Naive thymus-derived CD8-positive, alpha-beta T cell (primary cell): Measurements from ENCODE around the gene CSRP3. TPM values are rescaled to one million over a fixed set of nuclear protein-coding genes. Genes with fewer than 3 reads are reported as not detected.
"Not testable (repeated sequence)": the region's sequence is repeated elsewhere in the genome, so short reads cannot be mapped to it uniquely, and the experiment has no call there.

Experiments
- ATAC-seq, 2 donors: fragments of 150-1000 bp; cut with Tn5 transposase in 1 of 2; sonication (Bioruptor Pico), chemical (Tn5 transposase) in 1 of 2; 1 replicate in 1 of 2; 2 replicates in 1 of 2; pipeline ENCODE4 v1.10.0; 2021; ENCODE audit warnings: mild to moderate bottlenecking in 2 of 2, moderate library complexity in 2 of 2
- POLR2A ChIA-PET: fragments of 350-600 bp; sonication (Branson Sonifier 250); formaldehyde crosslinking; loops from one replicate; lab custom pipeline; 2021; ENCODE audit warnings: antibody characterized with exemption; lab: Charles Lee
- DNase-seq, 10 donors: peaks; one replicate each; pipeline versions ENCODE4 v3.0.0 to v3.0.0-alpha.2; 2020 to 2022
- H3K27ac Mint-ChIP-seq, 10 donors: one replicate each; pipeline ENCODE4 v1.8.0; 2020 to 2022; ENCODE audit warnings: mild to moderate bottlenecking in 10 of 10, mixed read lengths in 10 of 10, moderate library complexity in 4 of 10, inconsistent platforms in 1 of 10
- H3K27me3 Mint-ChIP-seq, 5 donors: one replicate each; pipeline ENCODE4 v1.8.0; 2021 to 2022; ENCODE audit warnings: mixed read lengths in 5 of 5
- H3K36me3 Mint-ChIP-seq, 3 donors: one replicate each; pipeline ENCODE4 v1.8.0; 2020 to 2022; ENCODE audit warnings: mixed read lengths in 3 of 3, mild to moderate bottlenecking in 2 of 3, inconsistent platforms in 1 of 3
- H3K4me1 Mint-ChIP-seq, 4 donors: one replicate each; pipeline ENCODE4 v1.8.0; 2021 to 2022; ENCODE audit warnings: mixed read lengths in 4 of 4
- H3K4me3 Mint-ChIP-seq, 10 donors: one replicate each; pipeline ENCODE4 v1.8.0; 2020 to 2022; ENCODE audit warnings: mild to moderate bottlenecking in 10 of 10, mixed read lengths in 10 of 10, moderate library complexity in 6 of 10, inconsistent platforms in 1 of 10
- H3K9me3 Mint-ChIP-seq, 9 donors: one replicate each; pipeline ENCODE4 v1.8.0; 2020 to 2022; ENCODE audit warnings: mixed read lengths in 9 of 9, mild to moderate bottlenecking in 3 of 9, inconsistent platforms in 1 of 9, moderate library complexity in 1 of 9
- polyA plus RNA-seq, 3 donors: library from polyadenylated mRNA; unstranded; fragments of 300-500 nt; fragmentation: Illumina TruSeq; gene quantifications; one replicate each; pipeline ENCODE4 v1.2.3, GENCODE V29; 2021
- total RNA-seq, 8 experiments: library from RNA in 2 of 8; stranded (reverse) in 2 of 8; gene quantifications; one replicate each; pipeline ENCODE4 v1.2.3 and lab custom pipeline; 2021 to 2026

CSRP3 gene
- total and polyA plus RNA-seq, 5 experiments from 2014 or later, result not detected

DNA sequence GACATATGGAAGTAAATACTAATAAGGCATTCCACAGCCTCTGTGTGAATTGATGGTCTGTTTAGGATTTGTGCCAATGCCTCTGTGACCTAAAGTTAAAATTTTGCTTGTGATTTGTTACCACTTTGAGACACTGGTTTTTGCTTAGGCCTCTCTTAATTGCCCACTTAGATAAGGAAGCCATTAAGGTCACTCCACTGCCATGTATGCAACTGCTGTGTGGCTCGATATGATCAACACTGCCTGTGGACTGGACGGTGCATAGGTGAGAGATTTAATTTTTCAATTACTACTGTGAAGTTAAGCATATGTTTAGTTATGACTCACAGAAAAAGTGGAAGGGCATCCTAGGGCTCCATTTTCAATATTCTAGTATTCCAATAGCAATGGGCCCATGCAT is 36.9 kb downstream of the CSRP3 start:
- Mint-ChIP-seq H3K27ac (no peak overlapping the region), H3K4me3 (no peak overlapping the region), H3K9me3 (no peaks in the 10 kb centered on the region), H3K27me3 (no peaks in the 10 kb centered on the region), H3K4me1 (peaks cover 0 to 5% (median 0%) of the 10 kb centered on the region in 4 donors), H3K36me3 (peaks cover 14 to 91% (median 39%) of the 10 kb centered on the region in 3 donors)
- POLR2A ChIA-PET, result no interaction called here
- ATAC-seq, result no peak
- no peak for DNase-seq

DNA sequence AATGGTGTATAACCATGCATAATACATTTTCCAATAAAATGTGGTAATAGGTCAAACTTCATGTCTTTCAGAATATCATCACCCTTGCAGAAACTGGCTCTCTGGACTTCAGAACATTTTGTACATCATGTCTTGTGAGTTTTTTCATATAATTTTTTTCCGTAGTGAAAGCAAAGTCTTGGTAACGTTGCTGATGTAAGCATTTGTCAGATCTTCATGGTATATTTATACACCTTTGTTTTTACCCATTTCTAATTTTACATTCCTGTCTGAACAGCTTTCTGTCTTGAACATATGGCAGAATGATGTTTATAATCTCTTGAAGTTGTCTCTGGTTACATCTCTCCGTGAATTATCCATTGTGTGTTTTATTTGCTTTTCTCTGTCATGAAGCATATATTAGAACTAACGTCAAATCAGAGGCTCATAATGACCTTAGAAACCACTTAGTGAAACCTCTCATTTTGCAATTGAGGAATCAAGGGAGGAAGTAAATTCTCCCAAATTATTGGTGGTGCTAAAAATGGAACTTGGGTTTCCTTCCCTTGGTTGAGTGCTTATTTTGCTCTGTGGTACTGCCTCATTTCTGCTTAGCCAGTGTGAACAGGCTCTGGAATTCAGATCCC is 37.4 kb downstream of the CSRP3 start:
- Mint-ChIP-seq H3K27me3 (no peaks in the 10 kb centered on the region), H3K4me1 (peaks cover 0 to 5% (median 0%) of the 10 kb centered on the region in 4 donors), H3K36me3 (peaks cover 14 to 92% (median 39%) of the 10 kb centered on the region in 3 donors), H3K9me3 (no peaks in the 10 kb centered on the region), H3K27ac (no peak overlapping the region), H3K4me3 (no peak overlapping the region)
- DNase-seq, result no peak
- ATAC-seq, result no peak
- POLR2A ChIA-PET, result no interaction called here

GRCh38 chr11:19163617-19164016 is 38.2 kb downstream of the CSRP3 start:
- Mint-ChIP-seq H3K4me1 (peaks cover 0 to 5% (median 0%) of the 10 kb centered on the region in 4 donors), H3K36me3 (peaks cover 12 to 91% (median 40%) of the 10 kb centered on the region in 3 donors), H3K9me3 (no peaks in the 10 kb centered on the region), H3K27me3 (no peaks in the 10 kb centered on the region), H3K4me3 (no peak overlapping the region), H3K27ac (no peak overlapping the region)
- no peak for DNase-seq
- POLR2A ChIA-PET, result no interaction called here
- ATAC-seq, result no peak

DNA sequence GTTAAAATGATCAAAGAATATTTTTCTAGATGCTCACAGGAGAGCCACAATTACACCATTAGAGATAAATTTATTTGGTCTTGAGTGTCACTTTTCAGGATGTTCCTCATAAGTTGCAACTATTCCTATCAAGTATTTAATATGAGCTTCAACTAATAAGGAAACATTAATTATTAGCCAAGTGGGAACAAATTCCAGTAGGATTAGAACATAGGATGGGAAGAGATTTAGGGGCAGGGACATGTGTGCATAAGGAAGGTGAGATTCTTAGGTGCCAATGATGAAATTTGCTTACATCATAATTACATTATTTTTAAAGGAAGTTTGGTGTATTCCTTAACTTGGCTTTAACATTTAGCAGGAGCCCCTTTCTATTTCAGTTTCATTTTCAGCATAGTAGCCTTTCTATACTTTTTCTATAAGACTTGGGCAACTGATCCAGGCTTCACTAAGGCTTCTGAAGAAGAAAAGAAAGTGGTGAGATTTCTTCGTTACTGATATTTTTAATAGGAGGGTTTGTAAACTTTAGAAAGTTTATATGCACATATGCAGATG is 38.8 kb downstream of the CSRP3 start:
- POLR2A ChIA-PET, result no interaction called here
- Mint-ChIP-seq H3K4me1 (peaks cover 0 to 5% (median 0%) of the 10 kb centered on the region in 4 donors), H3K9me3 (no peaks in the 10 kb centered on the region), H3K4me3 (no peak overlapping the region), H3K27me3 (no peaks in the 10 kb centered on the region), H3K36me3 (peaks cover 6 to 85% (median 37%) of the 10 kb centered on the region in 3 donors), H3K27ac (no peak overlapping the region)
- DNase-seq (no peak), ATAC-seq (no peak)

GRCh38 chr11:19161651-19162050 is 40.1 kb downstream of the CSRP3 start:
- Mint-ChIP-seq H3K27ac (no peak overlapping the region), H3K4me1 (peaks cover 0 to 8% (median 0%) of the 10 kb centered on the region in 4 donors), H3K9me3 (no peaks in the 10 kb centered on the region), H3K4me3 (no peak overlapping the region), H3K27me3 (no peaks in the 10 kb centered on the region), H3K36me3 (peaks cover 9 to 85% (median 38%) of the 10 kb centered on the region in 3 donors)
- POLR2A ChIA-PET, result no interaction called here
- ATAC-seq (no peak), DNase-seq (no peak)

- Mint-ChIP-seq H3K27ac (no peak overlapping the region), H3K27me3 (no peaks in the 10 kb centered on the region), H3K4me1 (peaks cover 0 to 10% (median 0%) of the 10 kb centered on the region in 4 donors), H3K9me3 (no peaks in the 10 kb centered on the region), H3K4me3 (no peak overlapping the region), H3K36me3 (peaks cover 6 to 83% (median 38%) of the 10 kb centered on the region in 3 donors)
- DNase-seq (no peak), ATAC-seq (no peak)
- POLR2A ChIA-PET, result no interaction called here
These were observed 40.9 kb downstream of the CSRP3 start for GRCh38 chr11:19160847-19161246.

DNA sequence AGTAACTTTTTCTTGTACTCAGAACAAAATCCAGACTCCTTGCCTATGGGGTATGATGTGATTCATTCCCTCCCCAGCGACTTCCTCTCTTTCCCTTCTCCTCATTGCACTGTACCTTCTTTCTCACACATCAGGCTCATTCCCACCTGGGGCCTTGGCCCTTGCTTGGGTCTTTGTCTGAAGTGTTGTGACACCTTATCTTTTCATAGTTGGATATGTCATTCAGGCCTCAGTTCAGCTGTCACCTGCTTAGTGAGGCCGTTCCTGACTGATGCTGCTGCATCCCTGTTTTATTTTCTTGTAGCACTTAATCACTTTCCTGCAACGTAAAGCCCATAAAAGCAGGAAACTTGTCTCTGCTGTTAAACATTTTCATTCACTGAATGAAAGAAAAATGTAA is 44.9 kb downstream of the CSRP3 start:
- H3K27me3 Mint-ChIP-seq, result no peaks in the 10 kb centered on the region
- ATAC-seq (no peak), DNase-seq (no peak)
- H3K9me3 Mint-ChIP-seq, result no peaks in the 10 kb centered on the region
- H3K36me3 Mint-ChIP-seq, result peaks cover 22 to 79% (median 57%) of the 10 kb centered on the region in 3 donors
- H3K4me1 Mint-ChIP-seq, result peaks cover 0 to 8% (median 0%) of the 10 kb centered on the region in 4 donors
- H3K27ac Mint-ChIP-seq, result peak overlapping the region in 1 of 10 donors; percentile 54
- no peak overlapping the region for H3K4me3 Mint-ChIP-seq
- POLR2A ChIA-PET, result no interaction called here

GRCh38 chr11:19145319-19145718 is 56.5 kb downstream of the CSRP3 start:
- no peak for ATAC-seq
- H3K4me3 Mint-ChIP-seq, result no peak overlapping the region
- no peaks in the 10 kb centered on the region for H3K27me3 Mint-ChIP-seq
- H3K27ac Mint-ChIP-seq, result no peak overlapping the region
- H3K36me3 Mint-ChIP-seq, result peaks cover 7 to 45% (median 18%) of the 10 kb centered on the region in 3 donors
- DNase-seq, result no peak
- POLR2A ChIA-PET, result no interaction called here
- H3K9me3 Mint-ChIP-seq, result no peaks in the 10 kb centered on the region
- H3K4me1 Mint-ChIP-seq, result peaks cover 0 to 2% (median 1%) of the 10 kb centered on the region in 4 donors

DNA sequence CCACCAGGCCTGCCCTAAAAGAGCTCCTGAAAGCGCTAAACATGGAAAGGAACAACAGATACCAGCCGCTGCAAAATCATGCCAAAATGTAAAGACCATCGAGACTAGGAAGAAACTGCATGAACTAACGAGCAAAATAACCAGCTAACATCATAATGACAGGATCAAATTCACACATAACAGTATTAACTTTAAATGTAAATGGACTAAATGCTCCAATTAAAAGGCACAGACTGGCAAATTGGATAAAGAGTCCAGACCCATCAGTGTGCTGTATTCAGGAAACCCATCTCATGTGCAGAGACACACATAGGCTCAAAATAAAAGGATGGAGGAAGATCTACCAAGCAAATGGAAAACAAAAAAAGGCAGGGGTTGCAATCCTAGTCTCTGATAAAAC is 64.9 kb downstream of the CSRP3 start:
- Mint-ChIP-seq H3K9me3 (peaks cover 0 to 15% (median 10%) of the 10 kb centered on the region in 9 donors), H3K36me3 (peaks cover 15 to 26% (median 17%) of the 10 kb centered on the region in 3 donors)
- DNase-seq, H3K4me1 Mint-ChIP-seq, H3K27ac Mint-ChIP-seq, H3K27me3 Mint-ChIP-seq, POLR2A ChIA-PET, H3K4me3 Mint-ChIP-seq, ATAC-seq: not testable (repeated sequence)

- Mint-ChIP-seq H3K36me3 (peaks cover 17 to 47% (median 36%) of the 10 kb centered on the region in 3 donors), H3K4me1 (peaks cover 0 to 2% (median under 1%) of the 10 kb centered on the region in 4 donors), H3K9me3 (peaks cover 0 to 29% (median 19%) of the 10 kb centered on the region in 9 donors), H3K27ac (no peak overlapping the region), H3K4me3 (no peak overlapping the region), H3K27me3 (no peaks in the 10 kb centered on the region)
- DNase-seq, result no peak
- POLR2A ChIA-PET, result no interaction called here
- no peak for ATAC-seq
These were observed 67.8 kb downstream of the CSRP3 start for GRCh38 chr11:19134004-19134403.

Other genes with a start within 250 kb of the CSRP3 start
- gene MRGPRX2, start 141.3 kb downstream of the CSRP3 start, total RNA-seq, result not detected
- gene MRGPRX2, start 141.3 kb downstream of the CSRP3 start, polyA plus RNA-seq, result not detected
- gene ZDHHC13, start 84.8 kb downstream of the CSRP3 start, total RNA-seq, result 10 to 100 TPM; 17.9 to 21.4 TPM
- gene ZDHHC13, start 84.8 kb downstream of the CSRP3 start, polyA plus RNA-seq, result 1 to 10 TPM; 6.1 to 9.9 (median 9.2) TPM
- gene E2F8, start 39.0 kb upstream of the CSRP3 start, total RNA-seq, result not detected
- gene E2F8, start 39.0 kb upstream of the CSRP3 start, polyA plus RNA-seq, result not detected